A549 (cell line): Measurements from ENCODE around the gene INCA1. TPM values are rescaled to one million over a fixed set of nuclear protein-coding genes. Genes with fewer than 3 reads are reported as not detected.

Source experiments
- BHLHE40 ChIP-seq: IDR thresholded peaks from 2 replicates; pipeline ENCODE4 v1.6.1; 2012; ENCODE audit warnings: low read depth, low read length, inconsistent platforms
- CBX2 ChIP-seq: fragments of 200-600 bp; sonication (generic); IDR thresholded peaks from 2 replicates; pipeline ENCODE4 v1.6.1; 2016; ENCODE audit warnings: low read depth, mild to moderate bottlenecking, borderline replicate concordance
- CBX8 ChIP-seq: fragments of 200-600 bp; sonication (generic); IDR thresholded peaks from 2 replicates; pipeline ENCODE4 v1.6.1; 2016
- CEBPB ChIP-seq, 2 experiments: fragments of >200 bp in 1 of 2; sonication (Bioruptor Twin) in 1 of 2; formaldehyde crosslinking in 1 of 2; IDR thresholded peaks; 2 replicates each; pipeline ENCODE4 v1.6.1; 2012 to 2016
- CHD2 ChIP-seq: fragments of 150-350 bp; IDR thresholded peaks from 2 replicates; pipeline ENCODE4 v1.6.1; 2014; ENCODE audit warnings: low read length; ENCODE audit not compliant: partially characterized antibody
- CHD4 ChIP-seq: fragments of 200-600 bp; sonication (generic); IDR thresholded peaks from 2 replicates; pipeline ENCODE4 v1.6.1; 2016; ENCODE audit warnings: antibody characterized with exemption, mild to moderate bottlenecking, borderline replicate concordance
- EHF ChIP-seq: fragments of 250-450 bp; sonication (Bioruptor Pico); IDR thresholded peaks from 2 replicates; pipeline ENCODE4 v1.5.0; 2020; ENCODE audit warnings: mild to moderate bottlenecking
- EHMT2 ChIP-seq: fragments of 200-600 bp; sonication (generic); IDR thresholded peaks from 2 replicates; pipeline ENCODE4 v1.6.1; 2016; ENCODE audit warnings: antibody characterized with exemption, low read depth, mild to moderate bottlenecking, moderate library complexity
- EP300 ChIP-seq, 2 experiments: fragments of >200 bp; sonication (Bioruptor Twin); formaldehyde crosslinking; IDR thresholded peaks; 2 replicates in 1 of 2; 3 replicates in 1 of 2; pipeline ENCODE4 v1.6.1; 2016 to 2017
- ESRRA ChIP-seq: fragments of 150-350 bp; IDR thresholded peaks from 2 replicates; pipeline ENCODE4 v1.6.1; 2014; ENCODE audit warnings: mild to moderate bottlenecking, low read length, borderline replicate concordance
- FOSB ChIP-seq: fragments of 250-450 bp; sonication (Bioruptor Pico); IDR thresholded peaks from 2 replicates; pipeline ENCODE4 v1.5.0; 2020; ENCODE audit warnings: mild to moderate bottlenecking, moderate library complexity
- FOSL2 ChIP-seq, 2 experiments: fragments of 450-650 bp in 1 of 2; fragments of >200 bp in 1 of 2; sonication (Bioruptor Twin) in 1 of 2; formaldehyde crosslinking; IDR thresholded peaks; 2 replicates each; pipeline versions ENCODE4 v1.5.0 to v1.6.1; 2016 to 2020; ENCODE audit warnings: mild to moderate bottlenecking in 1 of 2, moderate library complexity in 1 of 2
- GATA3 ChIP-seq: IDR thresholded peaks from 2 replicates; pipeline ENCODE4 v1.6.1; 2012; ENCODE audit warnings: borderline replicate concordance
- HOXA7 ChIP-seq: fragments of 250-450 bp; sonication (Bioruptor Pico); IDR thresholded peaks from 2 replicates; pipeline ENCODE4 v1.5.0; 2020; ENCODE audit warnings: mild to moderate bottlenecking, moderate library complexity
- HOXB13 ChIP-seq: fragments of 250-450 bp; sonication (Bioruptor Pico); IDR thresholded peaks from 2 replicates; pipeline ENCODE4 v1.5.0; 2020; ENCODE audit warnings: low read depth, mild to moderate bottlenecking, moderate library complexity
- JUN ChIP-seq, 2 experiments: fragments of >200 bp; sonication (Bioruptor Twin); formaldehyde crosslinking; IDR thresholded peaks; 2 replicates in 1 of 2; 3 replicates in 1 of 2; pipeline ENCODE4 v1.6.1; 2016 to 2017
- JUNB ChIP-seq: fragments of >200 bp; sonication (Bioruptor Twin); formaldehyde crosslinking; IDR thresholded peaks from 2 replicates; pipeline ENCODE4 v1.6.1; 2016
- KDM1A ChIP-seq: fragments of 200-600 bp; sonication (generic); IDR thresholded peaks from 2 replicates; pipeline ENCODE4 v1.6.1; 2016; ENCODE audit warnings: low read depth, mild to moderate bottlenecking
- KDM5A ChIP-seq: fragments of 200-600 bp; sonication (generic); IDR thresholded peaks from 2 replicates; pipeline ENCODE4 v1.6.1; 2016; ENCODE audit warnings: antibody characterized with exemption, mild to moderate bottlenecking
- MAFK ChIP-seq: fragments of 450-650 bp; IDR thresholded peaks from 2 replicates; pipeline ENCODE4 v1.6.1; 2014; ENCODE audit not compliant: partially characterized antibody
- MAZ ChIP-seq: fragments of 150-350 bp; IDR thresholded peaks from 2 replicates; pipeline ENCODE4 v1.6.1; 2014; ENCODE audit warnings: antibody characterized with exemption, low read depth, low read length, borderline replicate concordance
- NR3C1 ChIP-seq: fragments of >200 bp; sonication (Bioruptor Twin); formaldehyde crosslinking; IDR thresholded peaks from 3 replicates; pipeline ENCODE4 v1.6.1; 2017
- POLR2A ChIP-seq: IDR thresholded peaks from 2 replicates; pipeline ENCODE4 v1.6.1; 2012; ENCODE audit warnings: mild to moderate bottlenecking, low read length
- POLR2AphosphoS2 ChIP-seq: conservative IDR thresholded peaks from 2 replicates; pipeline ENCODE4 v1.6.1; 2012; ENCODE audit warnings: low read length, improper control_type of control experiment, inconsistent platforms
- RAD21 ChIP-seq, 2 experiments: fragments of >200 bp in 1 of 2; sonication (Bioruptor Twin) in 1 of 2; formaldehyde crosslinking in 1 of 2; IDR thresholded peaks in 1 of 2; conservative IDR thresholded peaks in 1 of 2; 2 replicates in 1 of 2; 3 replicates in 1 of 2; pipeline ENCODE4 v1.6.1; 2012 to 2018; ENCODE audit warnings: inconsistent platforms in 1 of 2
- RARB ChIP-seq: fragments of 250-450 bp; sonication (Bioruptor Pico); IDR thresholded peaks from 2 replicates; pipeline ENCODE4 v1.8.0; 2021; ENCODE audit warnings: mild to moderate bottlenecking, moderate library complexity
- RFX5 ChIP-seq: fragments of 450-650 bp; IDR thresholded peaks from 2 replicates; pipeline ENCODE4 v1.7.1; 2014; ENCODE audit warnings: antibody characterized with exemption, mild to moderate bottlenecking, moderate library complexity
- RNF2 ChIP-seq: fragments of 200-600 bp; sonication (generic); IDR thresholded peaks from 2 replicates; pipeline ENCODE4 v1.6.1; 2016; ENCODE audit warnings: low read depth, mild to moderate bottlenecking, antibody characterized with exemption, moderate library complexity, borderline replicate concordance
- SMC3 ChIP-seq: fragments of >200 bp; sonication (Bioruptor Twin); formaldehyde crosslinking; IDR thresholded peaks from 3 replicates; pipeline ENCODE4 v1.6.1; 2018; ENCODE audit warnings: inconsistent platforms
- SREBF2 ChIP-seq: fragments of 450-650 bp; IDR thresholded peaks from 2 replicates; pipeline ENCODE4 v1.6.1; 2014; ENCODE audit warnings: mild to moderate bottlenecking, moderate library complexity
- TFCP2L1 ChIP-seq: fragments of 250-450 bp; sonication (Bioruptor Pico); IDR thresholded peaks from 2 replicates; pipeline ENCODE4 v1.5.0; 2021; ENCODE audit warnings: mild to moderate bottlenecking
- TP53 ChIP-seq: fragments of 250-450 bp; sonication (Bioruptor Pico); IDR thresholded peaks from 2 replicates; pipeline ENCODE4 v1.5.0; 2021; ENCODE audit warnings: mild to moderate bottlenecking, moderate library complexity
- ZFP36 ChIP-seq: fragments of 450-650 bp; IDR thresholded peaks from 2 replicates; pipeline ENCODE4 v1.6.1; 2014; ENCODE audit warnings: borderline replicate concordance; ENCODE audit not compliant: partially characterized antibody
- ZNF302 ChIP-seq: fragments of 250-450 bp; sonication (Bioruptor Pico); IDR thresholded peaks from 2 replicates; pipeline ENCODE4 v1.9.0; 2021; ENCODE audit warnings: inconsistent platforms, mild to moderate bottlenecking, moderate library complexity
- ZSCAN20 ChIP-seq: fragments of 250-450 bp; sonication (Bioruptor Pico); IDR thresholded peaks from 2 replicates; pipeline ENCODE4 v1.8.0; 2022; ENCODE audit warnings: mild to moderate bottlenecking, moderate library complexity
- polyA plus RNA-seq, 4 experiments: library from polyadenylated mRNA; depleted of rRNA in 3 of 4; stranded (reverse); fragments of >200 nt; fragmentation: RNase III in 1 of 4; extraction: RNeasy Plus Mini Kit Qiagen cat#74134 plus additional on column Dnase treatment in 1 of 4; gene quantifications; 2 replicates in 3 of 4; 3 replicates in 1 of 4; pipeline ENCODE4 v1.2.3, GENCODE V29; 2011 to 2017
- TF ChIP-seq, protein P1 (sequence below): IDR thresholded peaks from 2 replicates; pipeline ENCODE4 v1.6.1; 2012
- TF ChIP-seq, protein P2 (sequence below): fragments of 250-450 bp; sonication (Bioruptor Pico); IDR thresholded peaks from 2 replicates; pipeline ENCODE4 v1.5.0; 2020; ENCODE audit warnings: low read depth, mild to moderate bottlenecking, moderate library complexity
- TF ChIP-seq, protein P3 (sequence below): IDR thresholded peaks from 2 replicates; pipeline ENCODE4 v1.6.1; 2012; ENCODE audit warnings: low read depth, borderline replicate concordance
- TF ChIP-seq, protein P4 (sequence below): fragments of >200 bp; sonication (Bioruptor Twin); formaldehyde crosslinking; IDR thresholded peaks from 3 replicates; pipeline ENCODE4 v1.6.1; 2016
- TF ChIP-seq, protein P5 (sequence below): fragments of >200 bp; sonication (Bioruptor Twin); formaldehyde crosslinking; IDR thresholded peaks from 2 replicates; pipeline ENCODE4 v1.6.1; 2016

Gene INCA1
- polyA plus RNA-seq, 2 of the 4 experiments (the other 2 are of a cell fraction), result 0.66 to 1.1 TPM

DNA sequence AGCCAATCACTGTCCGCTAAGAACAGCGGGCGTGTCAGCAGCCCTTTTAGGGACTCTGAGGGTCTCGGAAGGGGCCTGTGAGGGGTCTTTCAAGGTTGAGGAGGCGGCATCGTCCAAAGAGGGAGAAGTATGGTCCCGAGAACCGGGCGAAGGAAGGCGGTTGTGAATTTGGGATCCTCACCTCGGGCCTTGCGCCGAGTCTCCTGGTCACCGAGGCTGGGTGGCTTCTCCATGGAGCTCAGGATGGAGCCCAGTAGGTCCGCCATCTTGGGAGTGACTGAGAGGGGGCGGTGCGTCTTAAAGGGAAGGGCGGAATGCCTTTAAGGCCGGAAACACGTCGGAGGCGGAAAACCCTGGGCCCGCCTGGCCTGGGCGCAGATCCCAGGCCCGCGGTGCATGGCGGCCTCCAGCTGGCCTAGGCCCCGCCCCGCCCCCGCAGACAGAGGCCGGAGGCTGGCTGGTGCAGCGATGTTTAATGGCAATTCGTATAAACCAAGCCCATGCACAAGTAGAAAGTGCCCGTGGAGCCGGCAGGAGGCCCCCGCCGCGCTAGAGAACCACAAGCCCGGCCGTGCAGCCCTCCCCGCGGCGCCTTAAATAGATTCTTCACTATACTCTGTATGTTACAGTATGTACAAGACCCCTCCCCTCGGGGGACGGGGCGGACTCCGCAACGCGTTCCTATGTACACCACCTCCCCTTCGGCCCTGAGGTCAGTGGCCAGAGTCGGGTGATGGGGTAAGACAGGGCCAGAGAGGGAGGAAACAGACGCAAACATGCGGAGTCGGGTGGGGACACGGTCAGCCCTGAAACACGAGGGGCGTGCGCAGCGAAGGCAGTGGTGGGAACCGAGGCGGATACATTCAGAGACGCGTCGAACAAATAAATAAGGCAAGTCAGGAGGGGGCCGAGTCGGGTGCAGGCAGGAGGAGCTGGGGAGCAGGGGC is 29.5 kb downstream of the INCA1 start, which contains the start of gene SPAG7 (continued):
- TF ChIP-seq CBX8 (no peak), POLR2A (peak; percentile 80), JUN (IDR thresholded peaks at IDR 0.05) (peak; percentile 82 to 97; a peak in 4 of 5 replicates), RNF2 (no peak), ZSCAN20 (CRISPR knock-in tag) (no peak), SMC3 (peak; percentile 54; the same call in 2 of the 3 replicates), TP53 (CRISPR knock-in tag) (0 out of 2 replicates have a peak, but pooled peaks have one; percentile 23), RARB (CRISPR knock-in tag) (no peak), CHD2 (no peak), BHLHE40 (no peak), EHF (CRISPR knock-in tag) (no peak), EP300 (IDR thresholded peaks at IDR 0.05) (no peak), JUNB (no peak), MAZ (peak; percentile 77; the same call in 1 of the 2 replicates), SREBF2 (no peak), TFCP2L1 (CRISPR knock-in tag) (no peak), POLR2AphosphoS2 (peak; percentile 63; the same call in 1 of the 2 replicates), CHD4 (no peak), CEBPB (IDR thresholded peaks at IDR 0.05) (no peak), KDM1A (no peak), CBX2 (no peak), HOXB13 (CRISPR knock-in tag) (no peak), KDM5A (0 out of 2 replicates have a peak, but pooled peaks have one; percentile 44), ZNF302 (CRISPR knock-in tag) (no peak), EHMT2 (no peak), ZFP36 (no peak), FOSB (CRISPR knock-in tag) (no peak), FOSL2 (IDR thresholded peaks at IDR 0.05) (no peak), FOSL2 (CRISPR knock-in tag; IDR thresholded peaks at IDR 0.05) (no peak), HOXA7 (CRISPR knock-in tag) (no peak), ESRRA (no peak), RAD21 (conservative IDR thresholded peaks at IDR 0.05 in 1 of 2, IDR thresholded peaks at IDR 0.05 in 1 of 2) (peak; percentile 39 to 63), NR3C1 (no peak), GATA3 (peak; percentile 55; the same call in 1 of the 2 replicates), MAFK (no peak), RFX5 (0 out of 2 replicates have a peak, but pooled peaks have one; percentile 15)
- TF ChIP-seq, protein P1, sequence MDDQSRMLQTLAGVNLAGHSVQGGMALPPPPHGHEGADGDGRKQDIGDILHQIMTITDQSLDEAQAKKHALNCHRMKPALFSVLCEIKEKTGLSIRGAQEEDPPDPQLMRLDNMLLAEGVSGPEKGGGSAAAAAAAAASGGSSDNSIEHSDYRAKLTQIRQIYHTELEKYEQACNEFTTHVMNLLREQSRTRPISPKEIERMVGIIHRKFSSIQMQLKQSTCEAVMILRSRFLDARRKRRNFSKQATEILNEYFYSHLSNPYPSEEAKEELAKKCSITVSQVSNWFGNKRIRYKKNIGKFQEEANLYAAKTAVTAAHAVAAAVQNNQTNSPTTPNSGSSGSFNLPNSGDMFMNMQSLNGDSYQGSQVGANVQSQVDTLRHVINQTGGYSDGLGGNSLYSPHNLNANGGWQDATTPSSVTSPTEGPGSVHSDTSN, result peak; percentile 84
- TF ChIP-seq, protein P2, sequence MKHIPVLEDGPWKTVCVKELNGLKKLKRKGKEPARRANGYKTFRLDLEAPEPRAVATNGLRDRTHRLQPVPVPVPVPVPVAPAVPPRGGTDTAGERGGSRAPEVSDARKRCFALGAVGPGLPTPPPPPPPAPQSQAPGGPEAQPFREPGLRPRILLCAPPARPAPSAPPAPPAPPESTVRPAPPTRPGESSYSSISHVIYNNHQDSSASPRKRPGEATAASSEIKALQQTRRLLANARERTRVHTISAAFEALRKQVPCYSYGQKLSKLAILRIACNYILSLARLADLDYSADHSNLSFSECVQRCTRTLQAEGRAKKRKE (CRISPR knock-in tag), result no peak
- TF ChIP-seq, protein P3, sequence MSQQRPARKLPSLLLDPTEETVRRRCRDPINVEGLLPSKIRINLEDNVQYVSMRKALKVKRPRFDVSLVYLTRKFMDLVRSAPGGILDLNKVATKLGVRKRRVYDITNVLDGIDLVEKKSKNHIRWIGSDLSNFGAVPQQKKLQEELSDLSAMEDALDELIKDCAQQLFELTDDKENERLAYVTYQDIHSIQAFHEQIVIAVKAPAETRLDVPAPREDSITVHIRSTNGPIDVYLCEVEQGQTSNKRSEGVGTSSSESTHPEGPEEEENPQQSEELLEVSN, result peak; percentile 46; the same call in 1 of the 2 replicates
- TF ChIP-seq, protein P4, sequence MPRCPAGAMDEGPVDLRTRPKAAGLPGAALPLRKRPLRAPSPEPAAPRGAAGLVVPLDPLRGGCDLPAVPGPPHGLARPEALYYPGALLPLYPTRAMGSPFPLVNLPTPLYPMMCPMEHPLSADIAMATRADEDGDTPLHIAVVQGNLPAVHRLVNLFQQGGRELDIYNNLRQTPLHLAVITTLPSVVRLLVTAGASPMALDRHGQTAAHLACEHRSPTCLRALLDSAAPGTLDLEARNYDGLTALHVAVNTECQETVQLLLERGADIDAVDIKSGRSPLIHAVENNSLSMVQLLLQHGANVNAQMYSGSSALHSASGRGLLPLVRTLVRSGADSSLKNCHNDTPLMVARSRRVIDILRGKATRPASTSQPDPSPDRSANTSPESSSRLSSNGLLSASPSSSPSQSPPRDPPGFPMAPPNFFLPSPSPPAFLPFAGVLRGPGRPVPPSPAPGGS, result peak; percentile 84
- TF ChIP-seq, protein P5, sequence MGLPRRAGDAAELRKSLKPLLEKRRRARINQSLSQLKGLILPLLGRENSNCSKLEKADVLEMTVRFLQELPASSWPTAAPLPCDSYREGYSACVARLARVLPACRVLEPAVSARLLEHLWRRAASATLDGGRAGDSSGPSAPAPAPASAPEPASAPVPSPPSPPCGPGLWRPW, result no peak
